Mucosa of descending colon (tissue), 3 donors: ENCODE measurements around the gene MTHFD1L. TPM values are rescaled to one million over a fixed set of nuclear protein-coding genes. Genes with fewer than 3 reads are reported as not detected.
A peak's percentile ranks its signal among the peaks of the same experiment; 100 is the strongest.

Experiments
- ATAC-seq: fragments of 200-7000 bp; cut with Tn5 transposase; one replicate; pipeline ENCODE4 v1.9.1; 2020; ENCODE audit warnings: mild to moderate bottlenecking, moderate library complexity
- DNase-seq, 3 donors: peaks; one replicate each; pipeline ENCODE4 v3.0.0-alpha.2; 2020
- H3K36me3 ChIP-seq: fragments of 200-600 bp; one replicate; pipeline ENCODE4 v1.8.0; 2021; ENCODE audit warnings: low read depth, mild to moderate bottlenecking
- H3K4me1 ChIP-seq: fragments of 200-600 bp; one replicate; pipeline ENCODE4 v1.8.0; 2021; ENCODE audit warnings: low read depth, mild to moderate bottlenecking
- H3K4me3 ChIP-seq: fragments of 200-600 bp; one replicate; pipeline ENCODE4 v1.8.0; 2021; ENCODE audit warnings: mild to moderate bottlenecking
- H3K9me3 ChIP-seq: fragments of 200-600 bp; one replicate; pipeline ENCODE4 v1.8.0; 2021; ENCODE audit warnings: mild to moderate bottlenecking
- intact Hi-C, 2 donors: fragments of 100-400 bp; cut with DNase I in 1 of 2; cut with micrococcal nuclease in 1 of 2; formaldehyde crosslinking; loops; one replicate each; pipeline versions ENCODE4 v1.11.0 to v1.11.1; 2022; cut with DNase I, micrococcal nuclease
- total RNA-seq, 3 donors: library from RNA; stranded (reverse); fragmentation: NEBNext Ultra II Directional in 2 of 3; extraction: Animal tissue kit (Norgen Biotek cat#: 25700) in 2 of 3; gene quantifications; one replicate each; pipeline versions ENCODE4 v1.2.1 to v1.2.4, GENCODE V29; 2021 to 2023
- TF ChIP-seq, protein P1 (sequence below): fragments of 200-600 bp; IDR thresholded peaks from one replicate; pipeline ENCODE4 v1.8.0; 2022; ENCODE audit warnings: antibody characterized with exemption, mild to moderate bottlenecking
- donor health status: DM: no; HTN: no; CAD: no; lungs with moderate emphysema.
- donor health status: DM: no; HTN: no; CAD: no.
- donor health status: DM: no; HTN: yes; CAD: no.

The MTHFD1L gene
- total RNA-seq, 3 donors from 2014 or later = 7.1 to 11.1 (median 8.9) TPM

DNA sequence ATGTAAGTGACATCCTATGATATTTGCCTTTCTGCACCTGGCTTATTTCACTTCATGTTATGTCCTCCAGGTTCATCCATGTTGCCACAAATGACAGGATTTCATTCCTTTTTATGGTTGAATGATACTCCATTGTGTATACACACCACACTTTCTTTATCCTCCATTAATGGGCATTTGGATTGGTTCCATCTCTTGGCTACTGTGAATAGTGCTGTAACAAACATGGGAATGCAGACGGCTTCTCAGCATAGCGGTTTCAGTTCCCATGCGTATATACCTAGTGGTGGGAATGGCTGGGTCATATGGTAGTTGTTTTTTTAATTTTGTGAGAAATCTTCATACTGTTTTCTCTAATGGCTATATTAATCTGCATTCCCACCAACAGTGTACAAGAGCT is 14.8 kb downstream of the MTHFD1L start:
- ATAC-seq = no peak
- TF ChIP-seq, protein P1, sequence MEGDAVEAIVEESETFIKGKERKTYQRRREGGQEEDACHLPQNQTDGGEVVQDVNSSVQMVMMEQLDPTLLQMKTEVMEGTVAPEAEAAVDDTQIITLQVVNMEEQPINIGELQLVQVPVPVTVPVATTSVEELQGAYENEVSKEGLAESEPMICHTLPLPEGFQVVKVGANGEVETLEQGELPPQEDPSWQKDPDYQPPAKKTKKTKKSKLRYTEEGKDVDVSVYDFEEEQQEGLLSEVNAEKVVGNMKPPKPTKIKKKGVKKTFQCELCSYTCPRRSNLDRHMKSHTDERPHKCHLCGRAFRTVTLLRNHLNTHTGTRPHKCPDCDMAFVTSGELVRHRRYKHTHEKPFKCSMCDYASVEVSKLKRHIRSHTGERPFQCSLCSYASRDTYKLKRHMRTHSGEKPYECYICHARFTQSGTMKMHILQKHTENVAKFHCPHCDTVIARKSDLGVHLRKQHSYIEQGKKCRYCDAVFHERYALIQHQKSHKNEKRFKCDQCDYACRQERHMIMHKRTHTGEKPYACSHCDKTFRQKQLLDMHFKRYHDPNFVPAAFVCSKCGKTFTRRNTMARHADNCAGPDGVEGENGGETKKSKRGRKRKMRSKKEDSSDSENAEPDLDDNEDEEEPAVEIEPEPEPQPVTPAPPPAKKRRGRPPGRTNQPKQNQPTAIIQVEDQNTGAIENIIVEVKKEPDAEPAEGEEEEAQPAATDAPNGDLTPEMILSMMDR = no peak
- no peaks in the 10 kb centered on the region for H3K9me3 ChIP-seq
- no peaks in the 10 kb centered on the region for H3K36me3 ChIP-seq
- H3K4me3 ChIP-seq = no peak overlapping the region
- H3K4me1 ChIP-seq = peaks cover 7% of the 10 kb centered on the region
- no peak for DNase-seq
- intact Hi-C loops = no loop called here

DNA sequence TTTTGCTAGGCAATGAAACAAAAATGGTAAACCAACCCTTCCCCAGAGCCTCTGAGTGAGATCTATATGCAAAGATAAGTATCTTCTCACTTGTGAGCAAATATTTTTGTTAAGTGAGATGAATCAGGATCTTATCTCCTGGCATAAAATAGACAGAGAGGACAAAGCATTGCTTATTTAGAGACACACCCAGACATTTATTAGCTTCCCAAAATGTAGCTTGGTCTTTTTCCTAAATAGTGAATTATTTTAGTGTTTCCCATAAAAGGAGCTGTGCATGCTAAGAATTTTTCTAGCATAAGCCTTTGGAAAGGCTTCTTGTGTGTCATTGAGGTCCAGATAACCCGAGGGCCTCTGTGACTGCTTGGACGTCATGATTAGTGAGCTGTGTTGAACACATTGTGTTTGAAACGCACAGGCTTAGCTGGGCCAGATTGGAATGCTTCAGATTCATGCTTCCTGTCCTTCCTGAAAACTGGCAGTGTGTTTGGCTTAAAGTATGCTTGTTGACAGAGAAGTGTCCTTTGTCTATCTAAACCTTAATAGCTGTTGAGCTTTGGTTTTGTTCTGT is 16.5 kb downstream of the MTHFD1L start:
- DNase-seq (no peak), ATAC-seq (peak; percentile 28)
- intact Hi-C loops = no loop called here

DNA sequence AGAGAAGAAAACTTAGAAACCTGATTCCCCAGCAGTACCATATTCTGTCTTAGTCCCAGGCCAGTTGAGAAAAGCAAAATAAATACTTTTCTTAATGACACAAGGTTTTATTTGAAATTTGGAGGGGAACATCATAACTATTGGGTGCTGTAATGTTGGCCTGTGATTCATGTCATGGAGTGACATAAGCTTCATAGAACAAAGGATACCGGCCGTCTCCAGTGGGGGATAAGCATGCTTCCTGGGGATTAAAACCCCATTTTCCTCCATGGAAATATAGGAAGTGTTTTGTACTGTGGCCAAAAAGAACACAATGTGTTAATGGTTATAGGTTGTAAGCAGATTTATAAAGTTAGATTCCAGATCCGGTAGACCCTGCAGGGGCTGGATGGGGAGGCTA is 18.0 kb downstream of the MTHFD1L start:
- Histone ChIP-seq H3K4me3 (no peak overlapping the region), H3K9me3 (no peaks in the 10 kb centered on the region), H3K36me3 (no peaks in the 10 kb centered on the region), H3K4me1 (peaks cover 3% of the 10 kb centered on the region)
- ATAC-seq = no peak
- DNase-seq = no peak
- intact Hi-C loops = no loop called here
- TF ChIP-seq, protein P1 = no peak

More for the DNA sequence above, 16.5 kb downstream of the MTHFD1L start:
- TF ChIP-seq, protein P1 = no peak
- Histone ChIP-seq H3K36me3 (no peaks in the 10 kb centered on the region), H3K4me1 (peaks cover 7% of the 10 kb centered on the region), H3K4me3 (no peak overlapping the region), H3K9me3 (no peaks in the 10 kb centered on the region)

DNA sequence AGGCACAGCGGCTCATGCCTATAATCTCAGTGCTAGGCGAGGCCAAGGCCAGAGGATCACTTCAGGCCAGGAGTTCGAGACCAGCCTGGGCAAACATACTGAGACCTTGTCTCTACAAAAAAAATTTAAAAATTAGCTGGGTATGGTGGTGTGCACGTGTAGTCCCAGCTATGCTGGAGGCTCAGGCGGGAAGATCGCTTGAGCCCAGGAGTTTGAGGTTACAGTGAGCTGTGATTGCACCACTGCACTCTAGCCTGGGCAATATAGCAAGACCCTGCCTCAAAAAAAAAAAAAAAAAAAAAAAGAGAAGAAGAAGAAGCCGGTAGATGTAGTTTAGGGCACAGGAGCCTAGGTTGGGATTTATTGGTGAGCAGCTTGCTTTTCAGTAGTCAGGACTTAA is 20.7 kb downstream of the MTHFD1L start:
- intact Hi-C loops = no loop called here
- no peak for ATAC-seq
- no peaks in the 10 kb centered on the region for H3K9me3 ChIP-seq

DNA sequence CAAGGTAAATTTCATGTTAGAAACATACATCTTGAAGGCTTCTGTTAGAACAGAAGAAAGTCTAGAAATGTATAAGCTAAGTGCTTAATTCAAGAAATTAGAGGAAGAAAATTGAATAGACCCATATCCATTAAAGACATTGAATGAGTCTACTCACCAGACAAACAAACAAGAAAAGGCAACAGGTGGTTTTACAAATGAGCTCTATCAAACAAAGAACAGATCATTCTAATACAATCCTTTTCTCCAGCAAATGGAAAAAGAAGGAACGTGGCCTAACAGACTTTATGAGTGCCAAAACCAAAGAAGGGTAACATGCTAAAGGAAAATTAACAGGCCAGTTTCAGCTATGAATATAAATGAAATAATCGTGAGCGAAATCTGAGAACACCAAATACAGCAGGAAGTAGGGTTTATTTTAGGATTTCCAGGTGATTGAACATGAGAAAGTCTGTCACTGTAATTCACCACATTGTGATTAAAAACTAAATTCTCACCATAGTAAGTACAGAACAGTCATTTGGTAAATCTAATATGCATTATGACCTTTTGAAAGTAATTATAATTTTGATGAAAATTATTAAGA is 22.6 kb downstream of the MTHFD1L start:
- Histone ChIP-seq H3K36me3 (no peaks in the 10 kb centered on the region), H3K4me1 (no peaks in the 10 kb centered on the region), H3K4me3 (no peak overlapping the region), H3K9me3 (no peaks in the 10 kb centered on the region)
- TF ChIP-seq, protein P1 = no peak
- no peak for ATAC-seq
- DNase-seq = no peak
- intact Hi-C loops = no loop called here

More for the DNA sequence above, 20.7 kb downstream of the MTHFD1L start:
- no peak overlapping the region for H3K4me3 ChIP-seq
- no peak for DNase-seq
- no peaks in the 10 kb centered on the region for H3K36me3 ChIP-seq
- H3K4me1 ChIP-seq = peaks cover 3% of the 10 kb centered on the region
- TF ChIP-seq, protein P1 = no peak
